Stimulated activated naive CD8-positive, alpha-beta T cell treated with anti-CD3 and anti-CD28 coated beads, Interleukin-15, Interleukin-2, amounts not matched to agents 100 U/mL and 50 U/mL, for 24 hours (primary cell): ENCODE data around the gene SLC26A9.
"Not testable (repeated sequence)": the region's sequence is repeated elsewhere in the genome, so short reads cannot be mapped to it uniquely, and the experiment has no call there.

ENCODE experiments used
- ATAC-seq: fragments of 150-1000 bp; cut with Tn5 transposase; one replicate; pipeline ENCODE4 v1.10.0; 2021
- DNase-seq: peaks from one replicate; pipeline ENCODE4 v3.0.0; 2021

The SLC26A9 gene

GRCh38 chr1:205926213-205926612 is 17.0 kb downstream of the SLC26A9 start:
- DNase-seq, result no peak

GRCh38 chr1:205925736-205926135 is 17.5 kb downstream of the SLC26A9 start:
- DNase-seq, result no peak
- ATAC-seq, result no peak

More at GRCh38 chr1:205926213-205926612, 17.0 kb downstream of the SLC26A9 start:
- ATAC-seq, result no peak

DNA sequence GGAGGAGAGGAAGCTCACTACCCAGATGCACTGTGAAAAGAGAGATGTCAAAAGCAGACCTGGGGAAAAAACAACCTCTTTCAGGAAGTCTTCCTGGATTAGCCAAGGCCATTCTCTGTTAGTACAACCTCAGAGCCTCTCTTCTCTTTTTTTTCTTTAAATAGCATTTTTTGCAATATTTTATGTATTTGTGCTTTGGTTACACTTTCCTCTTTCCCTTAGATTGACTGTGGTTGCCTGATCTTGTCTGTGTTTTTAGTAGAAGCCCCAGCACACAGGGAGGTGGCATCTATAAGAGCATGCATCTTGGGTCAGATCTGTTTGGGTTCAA is 18.8 kb downstream of the SLC26A9 start:
- ATAC-seq, result no peak
- no peak for DNase-seq

DNA sequence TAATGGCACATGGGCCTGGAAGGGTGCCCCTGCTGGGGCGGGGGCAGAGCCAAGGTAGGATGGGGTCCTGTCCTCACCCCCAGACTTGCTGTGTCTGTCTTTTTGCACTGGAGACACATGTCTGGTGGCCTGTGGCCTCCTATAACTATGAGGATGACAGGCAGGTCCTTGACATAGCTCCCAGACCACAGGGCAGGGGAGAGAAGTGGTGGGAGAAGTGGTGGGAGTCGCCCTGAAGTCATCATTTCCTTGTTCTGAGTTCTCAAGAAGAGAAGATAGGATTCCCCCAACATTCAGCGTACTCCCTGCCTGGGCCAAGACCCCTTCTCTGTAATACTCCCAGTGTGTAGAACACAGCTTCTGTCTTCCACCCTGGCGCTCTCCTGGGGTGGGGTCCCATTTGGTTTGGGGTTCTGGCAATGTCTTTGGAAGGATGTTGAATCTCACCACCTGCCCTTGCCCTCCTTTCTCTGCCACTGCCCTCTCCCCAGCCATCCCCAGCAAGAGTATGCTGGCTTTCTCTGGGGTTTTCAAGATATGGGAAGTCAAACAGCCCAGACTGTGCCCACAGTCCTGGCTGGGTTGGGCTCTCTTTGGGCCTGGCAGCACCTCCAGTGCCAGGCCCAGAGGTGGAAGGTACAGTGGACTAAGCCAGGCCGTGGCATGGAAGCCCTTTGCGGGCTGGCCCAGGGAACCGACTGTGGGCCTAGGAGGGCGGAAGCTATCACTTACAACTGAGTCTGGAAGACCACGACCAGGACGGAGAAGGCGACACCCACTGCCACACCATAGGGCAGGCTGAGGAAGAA is 19.4 kb downstream of the SLC26A9 start:
- no peak for ATAC-seq

GRCh38 chr1:205922806-205923205 is 20.4 kb downstream of the SLC26A9 start:
- no peak for ATAC-seq
- no peak for DNase-seq

More for the DNA sequence above, 19.4 kb downstream of the SLC26A9 start:
- DNase-seq, result no peak

DNA sequence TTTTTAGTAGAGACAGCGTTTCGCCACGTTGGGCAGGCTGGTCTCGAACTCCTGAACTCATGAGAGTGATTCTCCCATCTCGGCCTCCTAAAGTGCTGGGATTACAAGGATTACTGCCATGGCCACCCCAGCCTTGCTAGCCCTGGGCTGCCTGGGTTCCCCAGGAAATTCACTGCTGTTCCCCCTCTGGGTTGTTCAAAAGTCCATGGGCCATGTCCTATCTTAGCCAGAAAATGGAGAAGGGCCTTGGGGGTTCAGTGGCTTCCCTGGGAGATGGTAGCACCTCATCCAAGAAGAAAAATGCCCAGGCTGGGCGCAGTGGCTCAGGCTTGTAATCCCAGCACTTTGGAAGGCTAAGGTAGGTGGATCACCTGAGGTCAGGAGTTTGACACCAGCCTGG is 20.9 kb downstream of the SLC26A9 start:
- DNase-seq, result no peak
- ATAC-seq, result no peak

GRCh38 chr1:205921570-205921909 is 21.7 kb downstream of the SLC26A9 start:
- DNase-seq (no peak), ATAC-seq (no peak)

GRCh38 chr1:205920861-205921569 is 22.2 kb downstream of the SLC26A9 start:
- no peak for DNase-seq
- no peak for ATAC-seq

DNA sequence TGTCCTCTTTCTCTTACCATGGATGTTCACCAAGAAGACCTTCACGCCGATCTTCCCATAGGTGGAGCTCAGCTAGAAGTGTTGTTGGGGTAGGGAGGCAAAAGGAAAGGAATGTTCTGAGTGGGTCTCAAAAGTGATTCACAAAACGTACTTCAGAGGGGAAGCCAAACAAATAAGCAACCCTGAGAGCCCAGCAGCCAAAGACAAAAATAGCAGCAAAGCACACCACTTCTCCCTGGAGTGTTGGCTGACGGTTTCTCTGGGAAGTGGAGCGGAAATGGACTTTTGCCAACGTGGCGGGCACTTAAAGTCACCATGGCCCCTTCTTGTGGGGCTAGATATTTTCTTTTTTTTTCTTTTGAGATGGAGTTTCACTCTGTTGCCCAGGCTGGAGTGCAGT is 23.1 kb downstream of the SLC26A9 start:
- DNase-seq, result no peak

DNA sequence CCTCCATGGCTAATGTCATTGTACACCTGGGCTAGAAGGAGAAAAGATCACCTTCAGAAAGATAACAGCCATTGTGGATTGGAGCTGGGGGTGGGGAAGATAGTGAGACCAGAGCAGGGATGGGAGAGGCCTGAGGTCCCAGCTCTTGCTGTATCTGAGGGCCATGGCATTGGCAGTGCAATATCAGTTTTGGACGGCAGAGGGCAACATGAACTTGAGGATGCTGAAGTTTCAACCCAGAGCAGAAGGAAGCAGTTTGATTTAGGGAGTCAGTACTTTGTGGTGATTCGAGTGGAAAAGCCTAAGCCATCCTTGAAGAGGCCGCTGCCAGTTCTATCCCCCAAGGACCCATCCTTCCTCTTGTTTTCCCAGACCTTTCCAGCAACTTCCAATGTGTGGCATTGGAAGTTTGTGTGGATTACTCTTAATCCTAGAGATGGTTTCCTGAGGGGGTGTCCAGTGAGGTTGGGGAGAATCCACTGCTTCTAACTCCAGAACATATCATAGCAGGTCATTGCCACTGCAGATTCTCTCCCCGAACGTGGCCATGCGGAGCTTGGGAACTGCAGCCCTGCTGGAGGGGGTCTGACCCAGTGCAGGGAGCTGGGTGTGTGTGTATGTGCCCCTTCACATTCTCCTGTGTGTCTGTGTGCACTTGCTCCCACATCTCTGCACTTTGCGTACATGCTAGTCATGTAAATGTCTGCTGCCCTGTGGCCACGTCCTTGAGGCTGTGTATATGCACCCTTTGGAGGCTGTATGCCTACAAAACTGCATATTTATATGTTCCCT is 24.1 kb downstream of the SLC26A9 start:
- DNase-seq, result peak; percentile 77
- peak; percentile 77 for ATAC-seq

More for the DNA sequence above, 23.1 kb downstream of the SLC26A9 start:
- ATAC-seq, result no peak

- ATAC-seq, result no peak
Measured at GRCh38 chr1:205917466-205918238, 25.6 kb downstream of the SLC26A9 start.

DNA sequence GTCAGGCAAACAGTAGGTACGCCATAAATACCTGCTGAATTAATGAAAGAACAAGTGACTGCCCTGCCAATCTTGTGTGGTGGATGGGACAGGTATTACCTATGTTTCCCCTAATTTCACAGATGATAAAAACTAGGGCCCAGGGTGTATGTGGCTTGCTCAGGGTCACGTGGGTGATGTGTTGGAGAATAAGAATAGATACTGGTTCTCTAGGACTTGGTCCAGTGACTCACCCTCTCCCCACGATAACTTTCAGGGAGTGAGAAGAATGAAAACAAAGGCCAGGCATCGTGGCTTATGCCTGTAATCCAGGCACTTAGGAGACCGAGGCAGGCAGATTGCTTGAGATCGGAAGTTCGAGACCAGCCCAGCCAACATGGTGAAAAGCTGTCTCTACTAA is 26.7 kb downstream of the SLC26A9 start:
- ATAC-seq (no peak), DNase-seq (no peak)

More at GRCh38 chr1:205917466-205918238, 25.6 kb downstream of the SLC26A9 start:
- DNase-seq, result no peak

GRCh38 chr1:205915354-205915990 is 27.8 kb downstream of the SLC26A9 start:
- DNase-seq, result no peak
- ATAC-seq, result no peak

DNA sequence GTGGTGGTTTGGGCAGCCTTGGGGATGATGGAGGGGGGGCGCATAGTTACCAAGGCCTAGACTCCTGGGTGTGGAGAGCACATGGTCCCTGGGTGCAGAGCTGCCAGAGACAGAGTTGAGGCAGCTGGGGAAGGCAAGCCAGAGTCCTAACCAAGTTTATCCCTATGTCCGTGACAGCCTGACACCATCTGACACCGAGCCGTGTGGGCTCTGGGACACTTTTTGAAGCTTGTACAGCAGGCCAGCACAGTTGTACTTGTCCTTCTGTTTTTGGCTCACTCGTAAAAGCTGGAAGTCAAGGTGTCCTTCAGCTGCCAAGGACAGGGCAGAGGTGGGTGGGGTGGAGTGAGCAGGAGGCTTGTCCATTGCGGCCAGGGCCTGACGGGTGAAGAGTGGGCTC is 28.5 kb downstream of the SLC26A9 start:
- ATAC-seq (no peak), DNase-seq (no peak)

DNA sequence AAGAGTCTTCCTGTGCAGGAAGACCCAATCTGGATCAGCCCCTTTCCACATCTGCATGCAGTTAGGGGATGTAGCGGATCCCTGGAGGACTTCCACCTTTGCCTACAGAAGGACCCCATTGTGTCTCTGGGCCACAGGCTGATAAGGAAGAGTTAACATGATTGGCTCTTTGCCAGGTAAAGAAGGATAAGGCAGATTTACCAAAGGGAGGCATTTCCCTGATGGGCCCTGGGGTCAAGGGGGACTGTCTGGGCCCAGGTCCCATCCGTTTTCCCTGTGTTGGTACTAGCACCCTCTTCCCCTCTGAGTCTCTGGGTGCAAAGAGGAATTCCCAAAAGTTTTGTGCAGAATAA is 29.1 kb downstream of the SLC26A9 start:
- ATAC-seq, result no peak
- DNase-seq, result no peak

- DNase-seq, result no peak
- ATAC-seq, result no peak
Measured at GRCh38 chr1:205913451-205914154, 29.7 kb downstream of the SLC26A9 start.

DNA sequence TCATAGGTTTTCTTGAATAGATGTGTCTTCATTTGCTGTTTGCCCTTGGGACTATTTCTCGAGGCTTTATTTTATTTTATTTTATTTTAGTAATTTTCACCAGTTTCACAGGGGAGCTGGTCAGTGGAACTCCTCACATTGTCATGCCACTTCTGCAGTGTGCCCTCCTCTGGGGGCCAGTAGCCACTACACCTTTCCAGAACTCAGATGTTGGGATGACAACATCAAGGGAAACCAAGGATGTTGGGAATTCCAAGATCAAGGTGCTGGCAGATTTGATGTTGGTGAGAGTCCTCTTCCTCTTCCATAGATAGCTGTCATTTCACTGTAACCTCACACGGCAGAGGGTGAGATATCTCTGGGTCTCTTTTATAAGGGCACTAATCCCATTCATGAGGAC is 35.5 kb downstream of the SLC26A9 start:
- no peak for ATAC-seq

GRCh38 chr1:205905095-205905494 is 38.2 kb downstream of the SLC26A9 start:
- not testable (repeated sequence) for ATAC-seq, DNase-seq

More for the DNA sequence above, 35.5 kb downstream of the SLC26A9 start:
- peak; percentile 12 for DNase-seq

- ATAC-seq (no peak), DNase-seq (no peak)
Measured at GRCh38 chr1:205896351-205896750, 46.9 kb downstream of the SLC26A9 start.

- ATAC-seq, DNase-seq: not testable (repeated sequence)
Measured at GRCh38 chr1:205894119-205894518, 49.1 kb downstream of the SLC26A9 start.

DNA sequence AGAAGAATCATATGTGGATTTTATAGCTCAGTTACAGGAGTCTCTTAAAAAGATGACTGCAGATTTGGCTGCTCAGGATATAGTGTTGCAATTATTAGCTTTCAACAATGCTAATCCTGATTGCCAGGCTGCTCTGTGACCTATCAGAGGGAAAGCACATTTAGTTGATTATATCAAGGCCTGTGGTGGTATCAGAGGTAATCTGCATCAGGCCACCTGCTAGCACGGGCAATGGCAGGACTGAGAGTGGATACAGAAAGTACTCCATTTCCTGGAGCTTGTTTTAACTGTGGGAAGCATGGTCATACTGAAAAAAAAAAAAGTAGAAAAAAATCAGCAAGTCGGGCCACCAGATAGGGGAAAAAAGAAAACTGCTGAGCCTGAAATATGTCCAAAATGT is 51.1 kb downstream of the SLC26A9 start:
- not testable (repeated sequence) for DNase-seq, ATAC-seq
